ENCODE data around the gene AFAP1.

Gene AFAP1

DNA sequence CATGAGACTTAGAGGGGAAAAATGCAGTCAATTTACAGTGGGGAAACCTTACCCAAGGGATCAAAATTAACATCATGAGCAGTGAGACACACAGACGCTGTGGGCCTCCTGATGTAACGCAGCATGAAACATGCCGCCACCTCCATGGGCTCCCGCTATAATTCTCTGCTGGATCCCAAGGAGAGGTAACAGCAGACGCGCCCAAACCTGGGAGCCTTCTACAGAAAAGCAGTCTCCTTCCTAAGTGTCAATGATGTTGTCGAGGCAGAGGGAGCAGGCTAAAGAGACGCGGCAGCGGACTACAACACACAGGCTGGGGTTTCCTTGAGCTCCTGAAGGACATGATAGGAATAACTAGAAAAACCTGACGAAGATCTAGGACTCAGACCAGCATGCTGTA, 142.3 kb downstream of the AFAP1 start:
- TF ChIP-seq TCF12 (IDR thresholded peaks at IDR 0.05; ENCODE audit: low read depth): no peak
- no peak for TF ChIP-seq EP300 (IDR thresholded peaks at IDR 0.05; ENCODE audit: borderline replicate concordance)
- no peak for TF ChIP-seq EGR1 (IDR thresholded peaks at IDR 0.05)

- TF ChIP-seq YY1 (IDR thresholded peaks at IDR 0.05; ENCODE audit: low read depth) (no peak), RAD21 (IDR thresholded peaks at IDR 0.05; ENCODE audit: low read depth) (no peak), EP300 (IDR thresholded peaks at IDR 0.05; ENCODE audit: borderline replicate concordance) (no peak), TCF12 (IDR thresholded peaks at IDR 0.05; ENCODE audit: low read depth) (no peak)
Measured at GRCh38 chr4:7795983-7796382, 143.7 kb downstream of the AFAP1 start.

- no peak for TF ChIP-seq CEBPB (IDR thresholded peaks at IDR 0.05)
Measured at GRCh38 chr4:7793186-7793585, 146.5 kb downstream of the AFAP1 start.

DNA sequence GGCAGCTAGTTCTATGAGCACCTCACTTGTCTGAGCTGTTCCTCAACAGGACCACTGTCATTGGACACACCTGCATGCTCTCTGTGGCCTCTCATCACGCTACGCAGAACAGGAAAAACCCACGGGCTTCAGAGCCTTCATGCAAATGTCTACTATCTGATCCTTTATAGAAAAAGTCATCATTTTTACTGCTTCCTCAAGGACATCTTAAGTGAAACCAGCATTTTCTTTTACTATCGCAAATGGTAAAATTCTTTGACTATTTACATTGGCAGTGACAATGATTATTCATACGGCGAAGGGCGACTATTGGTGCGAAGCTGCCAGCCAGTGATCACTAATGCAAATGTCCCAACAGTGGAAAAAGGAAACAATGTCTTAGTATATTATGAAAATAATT, 147.0 kb downstream of the AFAP1 start:
- TF ChIP-seq CREB1 (IDR thresholded peaks at IDR 0.05; ENCODE audit: low read depth): no peak
- TF ChIP-seq TAF1 (IDR thresholded peaks at IDR 0.05; ENCODE audit: low read depth): no peak
- TF ChIP-seq EP300 (IDR thresholded peaks at IDR 0.05; ENCODE audit: borderline replicate concordance): no peak
- no peak for TF ChIP-seq TEAD4 (IDR thresholded peaks at IDR 0.05)
- TF ChIP-seq CEBPB (IDR thresholded peaks at IDR 0.05): no peak

DNA sequence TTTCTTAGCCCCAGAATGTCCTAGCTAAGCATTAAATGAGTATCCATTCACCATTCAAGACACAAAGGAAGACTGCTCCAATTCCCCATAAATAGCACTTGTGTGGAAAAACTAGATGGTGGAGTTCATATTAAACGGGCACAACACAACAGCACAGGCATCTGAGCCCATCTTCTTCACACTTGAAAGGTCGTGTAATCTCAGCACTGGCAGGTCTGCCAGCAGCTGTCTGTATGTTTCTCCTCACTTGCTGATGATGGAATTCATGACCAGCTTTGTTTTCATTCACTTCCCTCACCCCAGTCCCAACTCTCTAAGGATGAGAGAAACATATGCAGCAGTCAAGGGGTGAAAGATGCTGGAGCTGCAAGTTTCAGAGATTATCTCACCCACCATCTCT, 148.7 kb downstream of the AFAP1 start:
- TF ChIP-seq TAF1 (IDR thresholded peaks at IDR 0.05; ENCODE audit: low read depth) (no peak), NFIC (IDR thresholded peaks at IDR 0.05) (no peak), TEAD4 (IDR thresholded peaks at IDR 0.05) (no peak), CREB1 (IDR thresholded peaks at IDR 0.05; ENCODE audit: low read depth) (no peak), EP300 (IDR thresholded peaks at IDR 0.05; ENCODE audit: borderline replicate concordance) (no peak)

GRCh38 chr4:7790023-7790422, 149.6 kb downstream of the AFAP1 start:
- TF ChIP-seq USF1 (IDR thresholded peaks at IDR 0.05) (no peak), CREB1 (IDR thresholded peaks at IDR 0.05; ENCODE audit: low read depth) (no peak), RAD21 (IDR thresholded peaks at IDR 0.05; ENCODE audit: low read depth) (no peak), TCF12 (IDR thresholded peaks at IDR 0.05; ENCODE audit: low read depth) (no peak), EGR1 (IDR thresholded peaks at IDR 0.05) (no peak), FOXM1 (IDR thresholded peaks at IDR 0.05; ENCODE audit: borderline replicate concordance, low read depth) (no peak), CEBPB (IDR thresholded peaks at IDR 0.05) (no peak), YY1 (IDR thresholded peaks at IDR 0.05; ENCODE audit: low read depth) (no peak), ZBTB7A (IDR thresholded peaks at IDR 0.05; ENCODE audit: low read depth) (no peak), NFIC (IDR thresholded peaks at IDR 0.05) (no peak)

- no peak for TF ChIP-seq TAF1 (IDR thresholded peaks at IDR 0.05; ENCODE audit: low read depth)
- TF ChIP-seq REST (IDR thresholded peaks at IDR 0.05; ENCODE audit: low read depth): no peak
- no peak for TF ChIP-seq EGR1 (IDR thresholded peaks at IDR 0.05)
- no peak for TF ChIP-seq TEAD4 (IDR thresholded peaks at IDR 0.05)
- TF ChIP-seq FOXM1 (IDR thresholded peaks at IDR 0.05; ENCODE audit: borderline replicate concordance, low read depth): no peak
- no peak for TF ChIP-seq CEBPB (IDR thresholded peaks at IDR 0.05)
Measured at GRCh38 chr4:7788694-7789425, 150.8 kb downstream of the AFAP1 start.

DNA sequence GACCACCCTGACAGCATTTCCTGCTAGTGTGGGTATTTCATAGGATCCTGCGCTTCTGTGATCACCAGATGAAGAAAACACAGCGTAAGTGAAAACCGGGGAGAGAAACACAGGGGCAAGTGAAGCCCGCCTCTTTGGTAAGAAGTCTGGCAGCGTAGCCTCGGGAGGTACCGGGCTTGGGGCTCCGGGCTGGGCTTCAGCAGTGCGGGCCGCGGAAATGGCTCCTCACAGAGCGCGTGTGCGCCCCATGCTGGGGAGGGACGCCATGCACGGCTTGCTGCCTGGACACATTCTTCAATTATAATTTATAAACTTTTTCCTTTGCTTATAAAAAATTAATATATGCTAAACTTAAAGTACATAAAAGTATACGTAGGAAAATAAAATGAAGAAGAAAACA, 151.5 kb downstream of the AFAP1 start:
- TF ChIP-seq, protein P1, sequence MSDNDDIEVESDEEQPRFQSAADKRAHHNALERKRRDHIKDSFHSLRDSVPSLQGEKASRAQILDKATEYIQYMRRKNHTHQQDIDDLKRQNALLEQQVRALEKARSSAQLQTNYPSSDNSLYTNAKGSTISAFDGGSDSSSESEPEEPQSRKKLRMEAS (IDR thresholded peaks at IDR 0.05): no peak
- TF ChIP-seq EGR1 (IDR thresholded peaks at IDR 0.05): no peak
- no peak for TF ChIP-seq EP300 (IDR thresholded peaks at IDR 0.05; ENCODE audit: borderline replicate concordance)
- no peak for TF ChIP-seq TCF12 (IDR thresholded peaks at IDR 0.05; ENCODE audit: low read depth)

GRCh38 chr4:7787681-7788141, 151.9 kb downstream of the AFAP1 start:
- no peak for TF ChIP-seq USF1 (IDR thresholded peaks at IDR 0.05)
- no peak for TF ChIP-seq YY1 (IDR thresholded peaks at IDR 0.05; ENCODE audit: low read depth)
- no peak for TF ChIP-seq EP300 (IDR thresholded peaks at IDR 0.05; ENCODE audit: borderline replicate concordance)
- TF ChIP-seq EGR1 (IDR thresholded peaks at IDR 0.05): no peak
- no peak for TF ChIP-seq REST (IDR thresholded peaks at IDR 0.05; ENCODE audit: low read depth)
- TF ChIP-seq CREB1 (IDR thresholded peaks at IDR 0.05; ENCODE audit: low read depth): no peak
- TF ChIP-seq TEAD4 (IDR thresholded peaks at IDR 0.05): no peak
- no peak for TF ChIP-seq FOXM1 (IDR thresholded peaks at IDR 0.05; ENCODE audit: borderline replicate concordance, low read depth)
- no peak for TF ChIP-seq ZBTB7A (IDR thresholded peaks at IDR 0.05; ENCODE audit: low read depth)
- TF ChIP-seq, protein P1 (IDR thresholded peaks at IDR 0.05): no peak
